HG02642 (cell line): ENCODE measurements around the gene KRT2.

Experiments
- ATAC-seq: cut with Tn5 transposase; IDR thresholded peaks from one replicate; pipeline ENCODE4 v1.9.1; 2021; ENCODE audit warnings: mild to moderate bottlenecking; ENCODE audit not compliant: unreplicated experiment, poor library complexity

KRT2 gene

GRCh38 chr12:52651726-52652261 lies at the start of gene KRT2:
TSS of gene KRT2 (minus strand) at chr12:52652211. CDS start at chr12:52652142, 69 bp downstream.
- ATAC-seq: no peak

GRCh38 chr12:52701281-52701680 lies 49.3 kb upstream of the KRT2 start:
- ATAC-seq: no peak

- ATAC-seq: no peak
These were observed 47.9 kb upstream of the KRT2 start for GRCh38 chr12:52699960-52700359.

- no peak for ATAC-seq
These were observed 47.4 kb upstream of the KRT2 start for GRCh38 chr12:52699373-52699772.

GRCh38 chr12:52698651-52699340 lies 46.8 kb upstream of the KRT2 start:
- ATAC-seq: no peak

GRCh38 chr12:52697058-52697582 lies 45.1 kb upstream of the KRT2 start:
- ATAC-seq: no peak

DNA sequence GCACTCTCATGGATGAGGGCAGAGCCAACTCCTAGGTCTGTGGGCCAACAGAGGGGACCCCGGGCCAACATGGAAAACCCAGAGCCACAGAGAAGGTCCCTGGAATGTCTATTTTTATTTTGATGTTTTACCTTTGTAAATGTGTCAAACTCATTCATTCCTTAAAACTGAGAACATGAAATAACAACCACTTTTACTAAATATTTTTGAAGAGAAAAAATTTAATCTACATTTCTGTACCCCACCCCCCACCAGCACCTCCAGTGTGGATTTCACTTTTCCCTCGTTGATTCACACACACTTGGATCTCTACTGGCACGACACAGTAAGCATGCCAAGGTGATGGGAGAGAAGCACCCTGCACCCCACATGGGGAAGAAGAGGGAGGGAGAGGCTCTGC lies 44.6 kb upstream of the KRT2 start:
- no peak for ATAC-seq

DNA sequence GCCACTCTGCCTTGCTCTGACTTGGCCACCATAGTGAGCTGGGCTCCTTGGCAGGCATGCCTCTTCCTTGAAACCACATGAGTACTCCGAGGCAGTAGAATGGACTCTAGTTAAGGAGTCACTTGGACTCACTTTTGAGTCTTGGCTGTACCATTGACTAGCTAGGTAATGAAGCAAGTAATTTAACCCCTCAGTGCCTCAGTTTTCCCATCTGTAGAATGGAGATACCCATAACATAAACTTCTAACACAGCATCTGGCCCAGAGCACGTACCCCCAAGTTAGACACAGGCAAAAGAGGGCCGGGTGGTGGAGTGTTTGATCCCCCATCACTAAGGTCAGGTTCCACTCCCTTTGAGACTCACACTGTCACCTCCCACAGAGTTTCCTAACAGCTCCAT lies 43.0 kb upstream of the KRT2 start:
- no peak for ATAC-seq

- ATAC-seq: no peak
These were observed 42.1 kb upstream of the KRT2 start for GRCh38 chr12:52694151-52694550.

GRCh38 chr12:52693261-52693660 lies 41.2 kb upstream of the KRT2 start:
- no peak for ATAC-seq

- no peak for ATAC-seq
These were observed 40.2 kb upstream of the KRT2 start for GRCh38 chr12:52692254-52692653.

DNA sequence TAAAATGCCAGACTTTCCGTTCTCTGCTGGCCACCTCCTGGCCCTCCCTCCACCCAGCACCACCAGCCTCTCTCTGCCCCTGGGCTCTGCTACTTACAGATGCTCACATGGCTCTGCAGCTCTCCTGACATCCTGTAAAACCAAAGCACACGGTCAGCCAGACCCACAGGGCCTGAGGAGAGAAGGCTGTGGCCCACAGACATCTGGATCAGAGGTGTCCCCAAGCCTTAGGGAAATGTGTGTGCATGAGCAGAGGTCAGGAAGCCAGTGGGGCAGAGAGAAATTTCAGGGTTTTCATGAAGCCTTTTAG lies 39.8 kb upstream of the KRT2 start:
- no peak for ATAC-seq

DNA sequence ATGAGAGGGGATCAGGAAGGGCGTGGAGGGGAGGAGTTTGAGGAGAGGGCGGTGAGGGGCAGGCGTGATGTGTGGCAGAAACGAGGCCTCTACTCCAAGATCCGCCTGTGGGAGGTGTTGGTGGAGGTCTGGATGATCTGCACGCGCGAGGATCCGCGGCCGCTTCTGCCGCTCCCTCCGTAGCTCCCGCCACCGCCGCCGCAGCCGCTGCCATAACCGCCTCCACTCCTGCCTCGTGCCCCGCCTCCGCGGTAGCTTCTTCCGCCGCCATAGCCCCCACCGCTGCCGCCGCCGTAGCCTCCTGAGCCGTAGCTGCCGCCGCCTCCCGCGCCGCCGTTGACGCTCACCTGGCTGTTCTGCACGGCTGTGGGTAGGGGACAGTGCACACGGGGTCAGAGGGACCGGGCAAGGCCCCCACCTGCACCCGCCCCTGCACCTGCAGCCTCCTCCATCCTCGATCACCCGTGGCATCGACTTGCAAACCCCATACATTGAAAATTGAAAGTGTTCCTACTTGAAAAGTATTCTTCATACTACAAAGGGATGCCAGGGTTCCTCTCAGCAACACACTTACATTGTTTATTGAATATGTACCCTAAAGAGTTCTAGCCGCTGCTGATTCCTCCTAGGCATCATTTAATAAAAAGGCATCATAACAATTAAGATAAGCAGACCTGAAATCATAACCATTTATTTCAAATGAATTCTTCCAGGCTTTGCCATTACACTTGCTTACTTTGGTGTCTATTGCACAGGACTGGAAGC lies 39.2 kb upstream of the KRT2 start:
- no peak for ATAC-seq

DNA sequence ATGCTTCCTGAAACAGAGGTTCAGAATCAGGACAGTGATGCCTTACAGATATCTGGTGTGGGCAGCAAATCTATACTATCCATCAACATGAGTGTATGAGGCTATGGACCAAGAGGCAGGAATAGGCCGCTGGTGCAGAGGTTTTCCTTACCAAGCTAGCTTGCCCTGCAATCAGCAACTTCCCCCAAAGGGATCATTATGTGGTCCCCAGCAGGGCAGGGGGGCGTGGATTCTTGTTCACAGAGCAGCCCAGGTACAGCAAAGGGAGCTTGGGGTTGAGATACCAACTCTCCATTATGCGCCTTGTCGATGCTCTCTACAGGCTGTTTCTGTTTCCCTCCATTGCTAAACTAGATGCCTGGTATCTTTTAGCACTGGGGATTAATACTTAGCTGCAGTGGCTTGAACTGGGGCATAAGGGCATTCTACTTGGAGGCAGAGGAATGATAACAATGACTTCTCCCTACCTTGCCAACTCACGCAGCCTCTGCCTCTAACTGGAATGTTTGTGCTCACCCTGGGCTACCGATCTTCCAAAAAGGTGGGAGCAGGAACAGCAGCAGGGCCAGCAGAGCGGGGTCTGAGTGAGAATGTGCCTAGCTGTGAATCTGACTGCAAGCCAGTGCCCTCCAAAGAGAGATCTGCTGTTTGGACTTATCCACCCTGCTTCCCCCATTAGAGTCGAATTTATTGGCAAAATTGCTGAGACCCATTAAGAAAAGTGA lies 38.5 kb upstream of the KRT2 start:
- no peak for ATAC-seq

DNA sequence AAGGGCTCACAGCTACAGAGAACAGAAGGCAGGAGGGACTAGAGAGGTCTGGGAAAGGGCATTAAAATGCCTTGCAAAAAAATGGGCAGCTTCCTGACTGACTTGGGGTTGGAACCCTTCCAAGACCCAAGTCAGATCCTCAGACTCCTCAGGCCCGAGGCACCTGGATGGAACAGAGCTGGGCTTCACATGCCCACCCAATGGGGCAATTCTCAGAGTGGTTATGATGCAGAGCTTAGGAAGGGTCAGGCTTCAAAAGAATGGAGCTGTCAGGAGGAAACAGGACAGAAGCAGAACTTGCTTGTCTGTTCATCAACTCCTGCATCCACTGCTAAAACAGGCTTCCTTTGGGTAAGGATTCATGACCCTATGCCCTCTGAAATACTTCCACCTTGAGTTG lies 37.9 kb upstream of the KRT2 start:
- no peak for ATAC-seq

- no peak for ATAC-seq
These were observed 37.2 kb upstream of the KRT2 start for GRCh38 chr12:52689239-52689638.

DNA sequence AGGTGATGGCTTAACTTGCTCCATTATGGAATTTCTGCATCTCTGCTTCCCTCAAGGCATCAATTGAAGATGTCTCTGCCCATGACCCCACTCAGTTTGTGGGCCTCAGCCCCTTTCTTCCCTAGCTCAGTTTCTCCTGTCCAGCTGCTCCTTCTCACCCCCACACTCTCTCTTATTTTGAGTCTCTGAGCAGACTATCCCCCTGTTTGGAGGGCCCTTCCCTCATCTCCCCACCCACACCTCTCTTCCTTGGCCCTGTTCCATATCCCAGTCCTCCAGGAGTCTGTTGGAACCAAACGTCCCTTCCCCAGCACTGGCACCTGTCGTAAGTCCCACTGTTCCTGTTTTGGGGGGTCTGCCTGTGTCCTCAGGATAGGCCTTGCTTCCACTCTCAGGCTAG lies 36.5 kb upstream of the KRT2 start:
- no peak for ATAC-seq

DNA sequence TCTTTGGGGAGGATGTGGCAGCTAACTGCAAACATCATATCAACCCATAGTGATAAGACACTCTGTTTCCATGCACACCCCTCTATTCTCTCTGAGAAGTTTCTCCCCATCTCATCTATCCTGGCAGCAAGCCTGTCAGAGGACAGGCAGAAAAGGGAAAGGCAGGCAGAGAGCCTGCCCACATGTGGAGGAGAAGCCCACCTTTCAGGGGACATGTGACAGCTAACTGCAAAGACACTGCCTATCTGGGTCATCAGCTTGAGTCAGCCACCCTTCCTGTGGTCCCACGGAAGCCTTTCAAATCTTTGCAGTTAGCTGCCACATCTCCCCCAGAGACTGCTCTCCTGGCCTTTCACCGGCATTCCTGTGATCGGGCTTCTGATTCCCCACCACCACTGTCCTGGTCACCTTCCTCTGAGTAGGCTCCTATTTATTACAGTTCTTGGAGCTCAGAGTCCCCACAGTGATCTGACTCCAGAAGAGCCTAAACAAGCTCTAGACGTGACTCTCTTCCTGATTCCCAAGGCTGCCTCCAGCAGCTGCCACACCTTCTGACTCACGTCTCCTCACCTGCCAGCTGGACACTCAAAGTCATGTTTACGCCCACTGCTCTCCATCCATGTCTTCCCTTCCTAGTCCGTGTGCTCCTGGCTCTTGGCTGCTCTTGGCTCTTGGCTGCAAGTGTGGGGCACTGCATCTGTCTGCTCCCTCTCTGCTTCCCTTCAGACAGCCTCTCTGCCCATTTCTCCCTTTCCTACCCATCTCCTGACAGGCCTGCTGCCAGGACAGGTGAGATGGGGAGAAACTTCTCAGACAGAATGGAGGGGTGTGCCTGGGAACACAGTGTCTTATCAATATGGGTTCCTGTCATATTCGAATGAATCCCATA lies 35.7 kb upstream of the KRT2 start:
- ATAC-seq: no peak

GRCh38 chr12:52686756-52687487 lies 34.9 kb upstream of the KRT2 start:
- no peak for ATAC-seq
